Endothelial cell (in vitro differentiated cells): ENCODE data around the gene ZNF358. TPM values are rescaled to one million over a fixed set of nuclear protein-coding genes. Genes with fewer than 3 reads are reported as not detected.

Experiments
- DNase-seq: peaks from one replicate; pipeline ENCODE4 v3.0.0; 2021; ENCODE audit warnings: low spot score
- H3K27ac Mint-ChIP-seq: one replicate; pipeline ENCODE4 v1.8.0; 2021; ENCODE audit warnings: mixed read lengths, inconsistent platforms; ENCODE audit not compliant: unreplicated experiment
- H3K27me3 Mint-ChIP-seq: one replicate; pipeline ENCODE4 v1.8.0; 2021; ENCODE audit warnings: mild to moderate bottlenecking, moderate library complexity, mixed read lengths, inconsistent platforms; ENCODE audit not compliant: unreplicated experiment
- H3K36me3 Mint-ChIP-seq: one replicate; pipeline ENCODE4 v1.8.0; 2021; ENCODE audit warnings: mild to moderate bottlenecking, low read depth, mixed read lengths, inconsistent platforms; ENCODE audit not compliant: unreplicated experiment
- H3K4me1 Mint-ChIP-seq: one replicate; pipeline ENCODE4 v1.8.0; 2021; ENCODE audit warnings: mild to moderate bottlenecking, mixed read lengths, inconsistent platforms; ENCODE audit not compliant: unreplicated experiment
- H3K4me3 Mint-ChIP-seq: one replicate; pipeline ENCODE4 v1.8.0; 2021; ENCODE audit warnings: mild to moderate bottlenecking, mixed read lengths, inconsistent platforms; ENCODE audit not compliant: unreplicated experiment
- H3K9me3 Mint-ChIP-seq: one replicate; pipeline ENCODE4 v1.8.0; 2021; ENCODE audit warnings: mixed read lengths, inconsistent platforms; ENCODE audit not compliant: unreplicated experiment
- CTCF ChIP-seq: fragments of 200-600 bp; sonication (generic); IDR thresholded peaks from one replicate; pipeline ENCODE4 v1.5.0; 2021; ENCODE audit warnings: antibody characterized with exemption; ENCODE audit not compliant: unreplicated experiment
- total RNA-seq: library from RNA; stranded (reverse); fragmentation: NEBNext Ultra II Directional; extraction: Animal tissue kit (Norgen Biotek cat#: 25700); gene quantifications from one replicate; pipeline ENCODE4 v1.2.1, GENCODE V29; 2021; ENCODE audit not compliant: unreplicated experiment

The ZNF358 gene
- total RNA-seq, 1 donor from 2014 or later: 87.4 TPM

- Mint-ChIP-seq H3K27me3 (peaks cover 3% of the 10 kb centered on the region), H3K9me3 (no peaks in the 10 kb centered on the region), H3K4me1 (no peaks in the 10 kb centered on the region), H3K36me3 (peaks cover 20% of the 10 kb centered on the region), H3K27ac (no peak overlapping the region), H3K4me3 (no peak overlapping the region)
- TF ChIP-seq CTCF: no peak
- DNase-seq: no peak
These were observed 43.2 kb downstream of the ZNF358 start for GRCh38 chr19:7559102-7559501.

GRCh38 chr19:7560255-7560654 is 44.4 kb downstream of the ZNF358 start:
- no peaks in the 10 kb centered on the region for H3K9me3 Mint-ChIP-seq
- DNase-seq: no peak
- H3K4me3 Mint-ChIP-seq: peak overlapping the region; percentile 59
- H3K27ac Mint-ChIP-seq: no peak overlapping the region
- H3K27me3 Mint-ChIP-seq: peaks cover 3% of the 10 kb centered on the region
- H3K36me3 Mint-ChIP-seq: peaks cover 20% of the 10 kb centered on the region
- TF ChIP-seq CTCF: no peak
- no peaks in the 10 kb centered on the region for H3K4me1 Mint-ChIP-seq

GRCh38 chr19:7561325-7561724 is 45.4 kb downstream of the ZNF358 start:
- no peaks in the 10 kb centered on the region for H3K9me3 Mint-ChIP-seq
- no peak for TF ChIP-seq CTCF
- peaks cover 3% of the 10 kb centered on the region for H3K27me3 Mint-ChIP-seq
- DNase-seq: no peak
- peaks cover 20% of the 10 kb centered on the region for H3K36me3 Mint-ChIP-seq
- H3K4me3 Mint-ChIP-seq: no peak overlapping the region
- no peaks in the 10 kb centered on the region for H3K4me1 Mint-ChIP-seq
- no peak overlapping the region for H3K27ac Mint-ChIP-seq

- no peak for TF ChIP-seq CTCF
- H3K27ac Mint-ChIP-seq: no peak overlapping the region
- peaks cover 18% of the 10 kb centered on the region for H3K36me3 Mint-ChIP-seq
- peak overlapping the region; percentile 15 for H3K4me3 Mint-ChIP-seq
- peaks cover 3% of the 10 kb centered on the region for H3K27me3 Mint-ChIP-seq
- no peaks in the 10 kb centered on the region for H3K9me3 Mint-ChIP-seq
- no peaks in the 10 kb centered on the region for H3K4me1 Mint-ChIP-seq
- DNase-seq: no peak
These were observed 46.9 kb downstream of the ZNF358 start for GRCh38 chr19:7562646-7563393.

GRCh38 chr19:7564866-7565265 is 49.0 kb downstream of the ZNF358 start:
- Mint-ChIP-seq H3K36me3 (peaks cover 5% of the 10 kb centered on the region), H3K4me3 (no peak overlapping the region)
- no peak for TF ChIP-seq CTCF

More at GRCh38 chr19:7564866-7565265, 49.0 kb downstream of the ZNF358 start:
- Mint-ChIP-seq H3K4me1 (no peaks in the 10 kb centered on the region), H3K9me3 (no peaks in the 10 kb centered on the region), H3K27me3 (peaks cover 3% of the 10 kb centered on the region), H3K27ac (no peak overlapping the region)
- no peak for DNase-seq
